Measurements from ENCODE around the gene METTL27. TPM values are rescaled to one million over a fixed set of nuclear protein-coding genes. Genes with fewer than 3 reads are reported as not detected.

METTL27 gene
- total and polyA plus RNA-seq, 2 experiments from 2014 or later = 10.1 to 11.0 TPM

DNA sequence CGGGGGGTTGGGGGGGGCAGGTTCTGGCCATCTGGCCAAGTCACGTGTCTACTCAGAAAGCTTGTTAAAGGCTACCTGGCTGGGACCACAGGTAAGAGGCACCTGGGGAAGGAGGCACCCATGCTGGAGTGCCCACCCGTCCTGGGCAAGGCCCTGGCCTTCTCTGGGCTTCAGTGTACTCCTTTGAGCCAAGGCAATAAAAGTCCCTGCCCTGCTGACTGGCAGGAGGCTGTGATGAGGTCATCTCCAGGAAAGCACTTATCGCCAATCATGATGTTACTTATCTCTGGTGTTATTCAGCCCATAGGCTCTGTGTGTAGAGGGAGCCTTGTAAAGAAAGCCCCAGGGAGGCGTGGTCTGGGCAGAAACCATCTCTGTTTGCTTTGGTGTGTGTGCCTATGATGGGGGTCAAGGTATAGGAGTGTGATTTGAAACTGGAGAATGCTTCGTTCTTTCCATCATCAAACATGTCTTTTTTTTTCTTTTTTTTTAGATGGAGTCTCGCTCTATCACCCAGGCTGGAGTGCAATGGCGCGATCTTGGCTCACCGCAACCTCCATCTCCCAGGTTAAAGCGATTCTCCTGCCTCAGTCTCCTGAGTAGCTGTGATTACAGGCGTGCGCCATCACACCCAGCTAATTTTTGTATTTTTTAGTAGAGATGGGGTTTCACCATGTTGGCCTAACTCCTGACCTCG lies 14.1 kb downstream of the METTL27 start (continued):
- TF ChIP-seq, protein P1, sequence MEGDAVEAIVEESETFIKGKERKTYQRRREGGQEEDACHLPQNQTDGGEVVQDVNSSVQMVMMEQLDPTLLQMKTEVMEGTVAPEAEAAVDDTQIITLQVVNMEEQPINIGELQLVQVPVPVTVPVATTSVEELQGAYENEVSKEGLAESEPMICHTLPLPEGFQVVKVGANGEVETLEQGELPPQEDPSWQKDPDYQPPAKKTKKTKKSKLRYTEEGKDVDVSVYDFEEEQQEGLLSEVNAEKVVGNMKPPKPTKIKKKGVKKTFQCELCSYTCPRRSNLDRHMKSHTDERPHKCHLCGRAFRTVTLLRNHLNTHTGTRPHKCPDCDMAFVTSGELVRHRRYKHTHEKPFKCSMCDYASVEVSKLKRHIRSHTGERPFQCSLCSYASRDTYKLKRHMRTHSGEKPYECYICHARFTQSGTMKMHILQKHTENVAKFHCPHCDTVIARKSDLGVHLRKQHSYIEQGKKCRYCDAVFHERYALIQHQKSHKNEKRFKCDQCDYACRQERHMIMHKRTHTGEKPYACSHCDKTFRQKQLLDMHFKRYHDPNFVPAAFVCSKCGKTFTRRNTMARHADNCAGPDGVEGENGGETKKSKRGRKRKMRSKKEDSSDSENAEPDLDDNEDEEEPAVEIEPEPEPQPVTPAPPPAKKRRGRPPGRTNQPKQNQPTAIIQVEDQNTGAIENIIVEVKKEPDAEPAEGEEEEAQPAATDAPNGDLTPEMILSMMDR (conservative IDR thresholded peaks at IDR 0.05; ENCODE audit: low read depth in 2 of 2) = no peak
- TF ChIP-seq, protein P2, sequence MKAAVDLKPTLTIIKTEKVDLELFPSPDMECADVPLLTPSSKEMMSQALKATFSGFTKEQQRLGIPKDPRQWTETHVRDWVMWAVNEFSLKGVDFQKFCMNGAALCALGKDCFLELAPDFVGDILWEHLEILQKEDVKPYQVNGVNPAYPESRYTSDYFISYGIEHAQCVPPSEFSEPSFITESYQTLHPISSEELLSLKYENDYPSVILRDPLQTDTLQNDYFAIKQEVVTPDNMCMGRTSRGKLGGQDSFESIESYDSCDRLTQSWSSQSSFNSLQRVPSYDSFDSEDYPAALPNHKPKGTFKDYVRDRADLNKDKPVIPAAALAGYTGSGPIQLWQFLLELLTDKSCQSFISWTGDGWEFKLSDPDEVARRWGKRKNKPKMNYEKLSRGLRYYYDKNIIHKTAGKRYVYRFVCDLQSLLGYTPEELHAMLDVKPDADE (IDR thresholded peaks at IDR 0.05) = no peak
- no peak for TF ChIP-seq NANOG (IDR thresholded peaks at IDR 0.05; ENCODE audit: borderline replicate concordance)
- TF ChIP-seq JUNB (IDR thresholded peaks at IDR 0.05; ENCODE audit: unreplicated experiment) = no peak
- TF ChIP-seq POLR2AphosphoS5 (IDR thresholded peaks at IDR 0.05; ENCODE audit: low read depth) = no peak
- TF ChIP-seq CREB1 (CRISPR knock-in tag; IDR thresholded peaks at IDR 0.05; ENCODE audit: low read depth) = no peak
- no peak for TF ChIP-seq ZNF331 (CRISPR knock-in tag; IDR thresholded peaks at IDR 0.05; ENCODE audit: low read depth)
- no peak for TF ChIP-seq EZH2 (IDR thresholded peaks at IDR 0.05; ENCODE audit: low read depth, unreplicated experiment)
- TF ChIP-seq STAT1 (IDR thresholded peaks at IDR 0.05; ENCODE audit: unreplicated experiment) = no peak
- TF ChIP-seq, protein P3, sequence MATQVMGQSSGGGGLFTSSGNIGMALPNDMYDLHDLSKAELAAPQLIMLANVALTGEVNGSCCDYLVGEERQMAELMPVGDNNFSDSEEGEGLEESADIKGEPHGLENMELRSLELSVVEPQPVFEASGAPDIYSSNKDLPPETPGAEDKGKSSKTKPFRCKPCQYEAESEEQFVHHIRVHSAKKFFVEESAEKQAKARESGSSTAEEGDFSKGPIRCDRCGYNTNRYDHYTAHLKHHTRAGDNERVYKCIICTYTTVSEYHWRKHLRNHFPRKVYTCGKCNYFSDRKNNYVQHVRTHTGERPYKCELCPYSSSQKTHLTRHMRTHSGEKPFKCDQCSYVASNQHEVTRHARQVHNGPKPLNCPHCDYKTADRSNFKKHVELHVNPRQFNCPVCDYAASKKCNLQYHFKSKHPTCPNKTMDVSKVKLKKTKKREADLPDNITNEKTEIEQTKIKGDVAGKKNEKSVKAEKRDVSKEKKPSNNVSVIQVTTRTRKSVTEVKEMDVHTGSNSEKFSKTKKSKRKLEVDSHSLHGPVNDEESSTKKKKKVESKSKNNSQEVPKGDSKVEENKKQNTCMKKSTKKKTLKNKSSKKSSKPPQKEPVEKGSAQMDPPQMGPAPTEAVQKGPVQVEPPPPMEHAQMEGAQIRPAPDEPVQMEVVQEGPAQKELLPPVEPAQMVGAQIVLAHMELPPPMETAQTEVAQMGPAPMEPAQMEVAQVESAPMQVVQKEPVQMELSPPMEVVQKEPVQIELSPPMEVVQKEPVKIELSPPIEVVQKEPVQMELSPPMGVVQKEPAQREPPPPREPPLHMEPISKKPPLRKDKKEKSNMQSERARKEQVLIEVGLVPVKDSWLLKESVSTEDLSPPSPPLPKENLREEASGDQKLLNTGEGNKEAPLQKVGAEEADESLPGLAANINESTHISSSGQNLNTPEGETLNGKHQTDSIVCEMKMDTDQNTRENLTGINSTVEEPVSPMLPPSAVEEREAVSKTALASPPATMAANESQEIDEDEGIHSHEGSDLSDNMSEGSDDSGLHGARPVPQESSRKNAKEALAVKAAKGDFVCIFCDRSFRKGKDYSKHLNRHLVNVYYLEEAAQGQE (IDR thresholded peaks at IDR 0.05; ENCODE audit: unreplicated experiment) = no peak
- no peak for TF ChIP-seq ZNF114 (CRISPR knock-in tag; IDR thresholded peaks at IDR 0.05)
- no peak for TF ChIP-seq EZH2phosphoT487 (IDR thresholded peaks at IDR 0.05; ENCODE audit: unreplicated experiment)
